AG10803 (cell line): Measurements from ENCODE around the gene PLPP2.

ENCODE experiments used
- DNase-seq: peaks from one replicate; pipeline ENCODE4 v3.0.0; 2010; ENCODE audit warnings: low read depth
- H3K4me3 ChIP-seq: 2 replicates; pipeline ENCODE4 v1.5.1; 2011; ENCODE audit warnings: mild to moderate bottlenecking, low read length, control low read depth
- TF ChIP-seq, protein P1 (sequence below): conservative IDR thresholded peaks from 2 replicates; pipeline ENCODE4 v1.5.1; 2011; ENCODE audit warnings: mild to moderate bottlenecking, low read length, control low read depth, inconsistent platforms

PLPP2 gene

DNA sequence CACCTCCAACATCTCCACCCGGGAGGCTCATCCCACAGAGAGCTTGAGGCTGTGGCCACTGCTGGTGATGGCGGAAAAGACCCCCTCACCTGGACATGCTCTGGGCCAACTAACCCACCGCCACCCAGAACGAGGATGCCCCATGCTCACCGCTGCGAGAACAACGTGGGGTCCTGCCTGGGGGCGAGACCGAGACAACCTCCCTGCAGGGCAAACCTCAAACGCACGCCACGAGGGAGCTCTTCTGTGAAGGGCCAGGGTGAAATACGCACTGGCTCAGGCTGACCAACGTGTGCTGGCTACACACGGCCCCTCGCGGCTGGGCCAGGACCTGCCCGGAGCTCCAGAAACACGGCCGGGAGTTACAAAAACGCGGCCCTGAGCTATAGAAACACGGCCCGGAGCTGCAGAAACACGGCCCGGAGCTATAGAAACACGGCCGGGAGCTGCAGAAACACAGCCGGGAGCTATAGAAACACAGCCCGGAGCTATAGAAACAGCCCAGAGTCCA, 19.0 kb upstream of the PLPP2 start:
- TF ChIP-seq, protein P1, sequence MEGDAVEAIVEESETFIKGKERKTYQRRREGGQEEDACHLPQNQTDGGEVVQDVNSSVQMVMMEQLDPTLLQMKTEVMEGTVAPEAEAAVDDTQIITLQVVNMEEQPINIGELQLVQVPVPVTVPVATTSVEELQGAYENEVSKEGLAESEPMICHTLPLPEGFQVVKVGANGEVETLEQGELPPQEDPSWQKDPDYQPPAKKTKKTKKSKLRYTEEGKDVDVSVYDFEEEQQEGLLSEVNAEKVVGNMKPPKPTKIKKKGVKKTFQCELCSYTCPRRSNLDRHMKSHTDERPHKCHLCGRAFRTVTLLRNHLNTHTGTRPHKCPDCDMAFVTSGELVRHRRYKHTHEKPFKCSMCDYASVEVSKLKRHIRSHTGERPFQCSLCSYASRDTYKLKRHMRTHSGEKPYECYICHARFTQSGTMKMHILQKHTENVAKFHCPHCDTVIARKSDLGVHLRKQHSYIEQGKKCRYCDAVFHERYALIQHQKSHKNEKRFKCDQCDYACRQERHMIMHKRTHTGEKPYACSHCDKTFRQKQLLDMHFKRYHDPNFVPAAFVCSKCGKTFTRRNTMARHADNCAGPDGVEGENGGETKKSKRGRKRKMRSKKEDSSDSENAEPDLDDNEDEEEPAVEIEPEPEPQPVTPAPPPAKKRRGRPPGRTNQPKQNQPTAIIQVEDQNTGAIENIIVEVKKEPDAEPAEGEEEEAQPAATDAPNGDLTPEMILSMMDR: no peak
- DNase-seq: no peak
- no peak overlapping the region for H3K4me3 ChIP-seq

DNA sequence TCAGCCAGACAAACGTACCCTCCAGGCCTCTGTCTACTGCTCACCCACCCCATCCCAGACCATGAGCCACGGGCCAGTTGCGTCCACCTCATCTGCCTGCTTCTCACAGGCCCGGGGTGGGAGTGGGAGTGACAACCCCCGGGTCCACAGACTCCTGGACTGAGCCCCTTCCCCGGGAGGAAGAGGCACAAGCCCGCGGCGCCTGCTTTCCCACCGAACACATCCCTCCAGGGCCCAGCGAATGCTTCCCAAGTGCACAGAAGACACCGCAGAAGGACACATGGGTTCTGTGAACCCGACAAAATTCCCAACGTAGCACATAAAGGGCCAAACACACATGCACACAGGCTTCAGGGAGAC, 18.0 kb upstream of the PLPP2 start:
- no peak overlapping the region for H3K4me3 ChIP-seq

DNA sequence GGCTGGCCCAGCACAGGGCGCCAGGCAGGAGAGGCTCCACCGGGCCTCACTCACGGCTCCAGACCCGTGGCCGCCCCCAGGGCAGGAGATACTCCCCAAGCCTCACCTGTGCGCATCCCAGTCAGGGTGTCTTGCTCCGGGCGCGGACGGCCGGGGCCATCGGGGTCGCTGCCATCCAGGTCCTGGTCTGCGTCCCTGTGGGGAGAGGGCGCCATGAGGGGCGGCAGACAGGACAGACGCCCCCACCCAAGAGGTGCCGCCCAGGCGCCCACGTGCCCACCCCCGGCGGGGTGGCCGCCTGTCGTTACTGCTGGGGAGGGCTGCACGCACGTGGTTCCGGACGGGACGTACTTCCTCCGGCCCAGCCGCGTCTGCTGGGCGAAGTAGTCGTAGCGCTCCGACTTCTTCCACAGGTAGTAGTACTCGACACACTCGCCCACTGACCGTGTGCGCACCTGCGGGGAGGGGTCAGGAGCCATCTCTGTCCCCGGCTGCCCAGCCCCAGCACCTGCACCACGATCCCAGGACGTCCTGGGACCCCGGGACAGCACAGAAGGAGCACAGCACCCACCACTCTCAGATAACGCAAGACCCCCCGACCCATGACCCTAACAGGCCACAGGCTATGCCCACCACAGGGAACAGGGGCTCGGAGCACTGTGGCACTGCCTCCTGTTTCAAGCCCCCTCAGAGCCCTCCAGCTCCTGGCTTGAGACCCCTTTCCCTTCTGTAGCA, 17.4 kb upstream of the PLPP2 start:
- TF ChIP-seq, protein P1: no peak
- H3K4me3 ChIP-seq: no peak overlapping the region
- no peak for DNase-seq

More for the DNA sequence above, 18.0 kb upstream of the PLPP2 start:
- no peak for DNase-seq
- TF ChIP-seq, protein P1: no peak

DNA sequence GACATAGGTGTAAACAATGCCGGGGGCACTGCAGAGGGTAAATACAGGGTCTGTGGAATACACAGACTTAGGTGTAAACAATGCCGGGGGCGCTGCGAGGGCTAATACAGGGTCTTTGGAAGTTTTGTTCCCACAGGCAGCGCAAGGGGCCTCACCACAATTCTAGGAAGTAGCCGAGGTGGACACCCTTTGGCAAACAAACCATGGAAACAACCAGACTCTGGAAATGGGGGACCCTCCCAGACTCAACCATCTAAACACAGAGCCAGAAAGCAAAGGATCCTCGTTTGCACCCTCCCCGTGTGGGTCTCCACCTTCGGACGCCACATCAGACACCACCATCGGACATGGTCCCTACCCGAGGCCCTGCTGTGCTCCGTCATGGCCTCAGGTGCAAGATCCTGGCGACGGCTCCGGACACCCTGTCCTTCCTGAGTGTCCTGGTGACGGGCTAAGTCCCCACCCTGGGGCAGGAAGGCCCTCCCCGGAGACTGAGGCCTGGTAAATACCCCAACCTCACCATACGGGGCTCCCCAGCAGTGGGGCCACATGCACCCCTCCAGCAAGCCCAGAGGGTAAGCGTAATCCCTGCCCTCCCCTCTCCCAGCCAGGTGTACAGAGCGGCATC, 16.7 kb upstream of the PLPP2 start:
- H3K4me3 ChIP-seq: no peak overlapping the region
- no peak for DNase-seq
- TF ChIP-seq, protein P1: no peak

DNA sequence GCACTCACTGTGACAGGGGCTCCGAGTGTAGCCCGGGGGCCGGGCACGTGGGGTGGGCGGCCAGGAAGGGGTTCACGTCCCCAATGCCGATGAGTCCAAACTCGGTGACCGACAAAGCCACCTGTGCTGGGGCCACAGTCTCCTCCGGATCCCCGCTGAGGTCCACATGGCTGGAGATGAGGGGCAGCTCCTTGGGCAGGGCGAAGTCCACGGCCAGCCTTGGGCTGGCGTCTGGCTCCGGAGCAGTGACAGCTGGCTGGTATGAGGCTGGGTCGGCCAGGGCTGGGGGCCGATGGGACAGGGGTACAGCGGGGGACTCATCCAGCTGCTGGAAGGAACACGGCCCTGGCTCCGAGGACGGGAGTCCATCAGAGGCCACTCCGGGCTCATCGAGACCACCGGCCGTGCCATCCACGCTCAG, 15.9 kb upstream of the PLPP2 start:
- TF ChIP-seq, protein P1: no peak
- H3K4me3 ChIP-seq: no peak overlapping the region

DNA sequence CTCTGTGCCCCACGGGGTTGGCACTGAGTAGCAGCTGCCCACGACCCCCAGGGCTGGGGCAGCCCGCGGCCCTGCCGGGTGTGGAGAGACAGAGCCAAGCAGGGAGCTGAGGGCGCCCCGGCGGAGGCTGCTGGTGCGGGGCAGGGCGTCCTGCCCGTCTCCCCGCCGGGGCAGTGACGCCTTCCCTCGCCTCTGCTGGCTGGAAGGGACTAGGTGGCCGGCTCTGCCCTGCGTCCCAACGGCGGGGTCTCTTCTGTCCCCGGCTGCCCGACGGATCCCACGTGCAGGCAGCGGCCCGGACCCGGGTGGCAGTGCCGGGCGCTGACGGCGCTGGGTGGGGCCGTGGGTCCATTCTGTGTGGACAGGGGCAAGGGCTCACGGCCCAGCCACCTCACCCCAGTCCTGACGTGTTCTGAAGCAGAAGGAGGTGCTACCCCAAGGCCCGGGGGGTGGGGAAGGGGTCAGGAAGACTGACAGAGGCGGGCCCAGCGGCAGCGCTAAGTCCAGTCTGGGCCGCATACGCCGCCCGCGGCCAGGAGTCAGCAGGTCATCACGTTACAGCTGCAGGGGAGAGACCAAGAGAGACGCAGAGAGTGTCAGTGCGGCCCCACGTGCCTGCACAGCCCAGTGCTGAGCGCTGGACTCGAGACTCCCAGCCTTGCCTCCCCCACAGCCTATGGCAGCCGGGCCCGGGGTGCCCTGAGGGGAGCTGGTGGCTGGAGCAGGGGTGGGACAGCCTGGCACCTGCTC, 15.1 kb upstream of the PLPP2 start:
- TF ChIP-seq, protein P1: no peak
- no peak for DNase-seq
- no peak overlapping the region for H3K4me3 ChIP-seq

More for the DNA sequence above, 15.9 kb upstream of the PLPP2 start:
- DNase-seq: no peak
